ENCODE measurements around the gene ATF7IP.

Gene ATF7IP

GRCh38 chr12:14410177-14410576 is 44.7 kb downstream of the ATF7IP start:
- TF ChIP-seq ZFP30 (CRISPR knock-in tag; IDR thresholded peaks at IDR 0.05) (no peak), ZNF70 (CRISPR knock-in tag; IDR thresholded peaks at IDR 0.05) (no peak), PATZ1 (CRISPR knock-in tag; IDR thresholded peaks at IDR 0.05; ENCODE audit: borderline replicate concordance) (no peak), TCF4 (CRISPR knock-in tag; IDR thresholded peaks at IDR 0.05; ENCODE audit: borderline replicate concordance) (no peak), ZNF565 (CRISPR knock-in tag; conservative IDR thresholded peaks at IDR 0.05; ENCODE audit: low read depth) (no peak), OSR1 (CRISPR knock-in tag; IDR thresholded peaks at IDR 0.05) (no peak), ZFP3 (CRISPR knock-in tag; IDR thresholded peaks at IDR 0.05) (no peak), CSRNP3 (CRISPR knock-in tag; IDR thresholded peaks at IDR 0.05) (no peak), SNAI2 (CRISPR knock-in tag; IDR thresholded peaks at IDR 0.05) (no peak), RARB (CRISPR knock-in tag; IDR thresholded peaks at IDR 0.05) (no peak), GLIS3 (CRISPR knock-in tag; IDR thresholded peaks at IDR 0.05) (no peak), POU6F1 (CRISPR knock-in tag; IDR thresholded peaks at IDR 0.05; ENCODE audit: borderline replicate concordance, low read depth) (no peak), TSHZ2 (CRISPR knock-in tag; IDR thresholded peaks at IDR 0.05) (no peak)
- no peak for ATAC-seq

GRCh38 chr12:14410841-14411569 is 45.5 kb downstream of the ATF7IP start:
- TF ChIP-seq ZNF8 (CRISPR knock-in tag; IDR thresholded peaks at IDR 0.05), result peak; percentile 86
- TF ChIP-seq CREB5 (CRISPR knock-in tag; IDR thresholded peaks at IDR 0.05; ENCODE audit: low read depth), result no peak

GRCh38 chr12:14416658-14417057 is 51.2 kb downstream of the ATF7IP start:
- ATAC-seq, result peak; percentile 82
- TF ChIP-seq TCF4 (CRISPR knock-in tag; IDR thresholded peaks at IDR 0.05; ENCODE audit: borderline replicate concordance) (no peak), ARNTL (CRISPR knock-in tag; IDR thresholded peaks at IDR 0.05; ENCODE audit: borderline replicate concordance, low read depth) (no peak), ZNF8 (CRISPR knock-in tag; IDR thresholded peaks at IDR 0.05) (no peak), ISL1 (CRISPR knock-in tag; IDR thresholded peaks at IDR 0.05) (no peak), ESRRG (CRISPR knock-in tag; IDR thresholded peaks at IDR 0.05) (no peak), CSDC2 (CRISPR knock-in tag; IDR thresholded peaks at IDR 0.05) (no peak), ZNF565 (CRISPR knock-in tag; conservative IDR thresholded peaks at IDR 0.05; ENCODE audit: low read depth) (no peak), PATZ1 (CRISPR knock-in tag; IDR thresholded peaks at IDR 0.05; ENCODE audit: borderline replicate concordance) (no peak), TOX (CRISPR knock-in tag; IDR thresholded peaks at IDR 0.05; ENCODE audit: borderline replicate concordance) (no peak), OSR1 (CRISPR knock-in tag; IDR thresholded peaks at IDR 0.05) (no peak)

More at GRCh38 chr12:14410841-14411569, 45.5 kb downstream of the ATF7IP start:
- no peak for ATAC-seq

Data from SK-N-SH treated with all-trans-retinoic acid at 6 μM for 48 hours (cell line).